Embryonic facial prominence (tissue), 1 donor: ENCODE results near the gene RAD51AP2.
"Not testable (repeated sequence)": the region's sequence is repeated elsewhere in the genome, so short reads cannot be mapped to it uniquely, and the experiment has no call there.

Experiments
- DNase-seq: peaks from one replicate; pipeline ENCODE4 v3.0.0-alpha.2; 2016; ENCODE audit errors: extremely low spot score

Gene RAD51AP2

GRCh38 chr2:17518212-17519154 lies at the start of gene RAD51AP2:
RAD51AP2 (minus strand) TSS chr2:17518440; CDS start chr2:17518415, 25 bp downstream.
- DNase-seq, result peak; percentile 64

- DNase-seq, result not testable (repeated sequence)
Observed at GRCh38 chr2:17565726-17566125, 47.5 kb upstream of the RAD51AP2 start.

DNA sequence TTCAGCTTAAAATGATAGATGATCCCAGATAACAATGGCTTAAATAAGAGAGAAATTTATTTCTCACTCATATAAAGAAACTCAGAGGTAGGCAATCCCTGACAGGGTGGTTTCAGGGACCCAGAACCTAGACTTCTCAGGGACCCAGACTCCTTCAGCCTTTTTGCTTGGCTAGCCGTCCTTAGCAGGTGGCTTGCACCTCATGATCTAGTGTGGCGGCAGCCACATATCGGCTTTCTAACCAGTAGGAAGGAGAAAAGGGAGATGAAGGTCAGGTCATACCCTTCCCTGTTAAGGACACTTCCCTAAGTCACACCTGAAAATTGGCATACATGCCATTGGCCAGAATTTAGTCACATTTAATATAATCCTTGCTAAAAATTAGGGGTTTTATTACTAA lies 40.6 kb upstream of the RAD51AP2 start:
- no peak for DNase-seq

- no peak for DNase-seq
Observed at GRCh38 chr2:17558053-17558452, 39.8 kb upstream of the RAD51AP2 start.

GRCh38 chr2:17557596-17557995 lies 39.4 kb upstream of the RAD51AP2 start:
- no peak for DNase-seq

DNA sequence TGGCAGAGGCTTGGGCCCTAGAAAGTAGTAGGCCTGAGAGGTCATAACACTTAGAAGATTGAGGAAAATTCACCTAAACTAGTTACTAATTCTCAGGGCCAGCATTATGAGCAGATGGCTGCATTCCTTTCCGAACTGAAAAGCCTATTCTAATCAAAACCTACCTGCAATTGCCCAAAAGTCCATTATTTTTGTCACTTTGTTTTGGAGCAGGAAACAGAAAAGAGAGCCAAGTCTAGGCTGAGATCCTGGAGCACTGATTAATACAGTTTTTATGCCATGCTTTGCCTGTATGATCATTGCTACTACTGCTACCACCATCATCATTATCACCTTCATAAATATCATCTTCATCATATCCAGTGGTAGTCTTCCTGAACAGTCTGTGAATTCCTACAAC lies 36.9 kb upstream of the RAD51AP2 start:
- no peak for DNase-seq

- no peak for DNase-seq
Observed at GRCh38 chr2:17550907-17551306, 32.7 kb upstream of the RAD51AP2 start.

- DNase-seq, result no peak
Observed at GRCh38 chr2:17547737-17548136, 29.5 kb upstream of the RAD51AP2 start.

DNA sequence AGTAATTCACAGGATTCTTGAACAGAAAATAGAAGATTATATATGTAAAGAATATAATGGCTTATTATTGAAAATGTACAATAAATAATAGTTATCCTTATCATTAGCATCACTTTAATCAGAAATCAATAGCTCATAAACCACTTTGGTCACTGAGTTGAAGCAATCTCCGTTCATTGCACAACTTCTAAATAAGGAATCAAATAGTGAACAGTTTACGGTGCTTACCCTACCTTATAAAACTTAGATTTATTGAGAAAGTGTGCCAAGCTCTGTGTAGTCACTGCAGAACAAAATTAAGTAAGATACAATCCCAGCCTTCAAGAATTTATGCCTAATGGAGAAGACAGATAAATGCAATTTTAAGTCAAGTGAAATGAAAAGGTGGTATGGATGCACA lies 29.0 kb upstream of the RAD51AP2 start:
- DNase-seq, result no peak

DNA sequence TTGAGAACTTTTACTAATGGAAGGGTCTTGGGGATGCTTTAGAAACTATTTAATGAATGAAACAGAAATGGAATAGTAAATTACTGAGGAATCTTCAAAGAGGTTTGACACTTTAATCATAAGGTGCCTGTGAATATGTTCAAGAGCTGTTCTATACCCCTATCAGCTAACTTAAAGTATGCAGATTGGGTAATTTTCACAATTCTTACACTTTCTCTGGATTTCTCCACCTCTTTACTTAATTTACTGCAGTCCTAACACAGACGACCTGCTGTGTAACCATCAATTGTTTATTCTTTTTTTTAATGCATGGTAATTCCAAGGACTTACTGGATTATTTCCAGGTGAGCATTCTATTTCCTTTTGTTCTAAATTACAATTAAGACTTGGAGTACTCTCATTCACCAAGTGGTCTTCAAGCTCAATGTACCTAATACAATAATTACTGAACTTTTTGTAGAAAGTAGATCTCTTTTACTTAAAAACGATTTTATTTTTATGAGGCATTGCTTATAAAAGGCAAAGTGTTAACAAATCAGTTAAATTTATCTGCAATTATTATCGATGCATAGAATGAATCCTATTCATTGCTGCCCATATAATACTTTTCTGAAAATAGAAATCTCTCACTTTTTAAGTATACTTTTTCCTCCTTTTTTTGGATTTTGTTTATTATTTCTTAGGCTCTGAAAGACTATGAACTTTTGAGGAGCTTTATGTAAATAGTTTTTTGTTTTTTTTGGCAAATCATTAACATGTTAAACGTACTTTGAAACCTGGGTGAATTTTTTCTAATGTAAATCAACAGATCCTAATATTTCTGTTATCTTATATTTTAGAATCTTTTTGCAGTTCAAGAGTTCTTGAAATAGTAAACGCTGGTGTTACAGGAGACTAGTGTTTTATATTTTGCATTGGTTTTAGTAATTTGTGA lies 27.7 kb upstream of the RAD51AP2 start:
- DNase-seq, result no peak

GRCh38 chr2:17544256-17544655 lies 26.0 kb upstream of the RAD51AP2 start:
- no peak for DNase-seq

- no peak for DNase-seq
Observed at GRCh38 chr2:17543848-17544247, 25.6 kb upstream of the RAD51AP2 start.

DNA sequence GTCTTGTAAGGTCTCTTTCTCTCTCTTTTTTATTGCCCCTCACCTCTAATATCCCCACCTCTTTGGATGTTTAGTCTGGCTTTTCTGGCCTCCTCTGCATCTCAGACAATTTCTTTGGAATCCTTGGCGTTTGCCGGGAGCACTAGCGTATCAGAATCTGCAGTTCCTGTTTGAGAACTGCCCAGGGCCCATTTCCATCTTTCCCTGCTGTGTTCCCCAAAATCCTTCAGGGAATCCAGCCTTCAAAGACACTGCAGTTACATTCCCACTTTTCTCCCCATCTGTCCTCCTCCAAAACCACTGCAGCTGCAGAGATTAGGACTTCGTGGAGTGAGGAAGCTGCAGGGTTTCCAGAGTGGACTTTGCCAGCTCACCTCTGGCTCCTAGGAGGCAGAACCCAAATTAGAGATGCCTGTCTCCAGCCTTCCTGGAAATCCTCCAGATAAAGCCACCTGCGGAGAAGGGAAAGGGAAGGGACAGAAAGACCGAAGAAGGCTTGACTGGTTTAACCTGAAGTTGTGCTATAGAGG lies 25.0 kb upstream of the RAD51AP2 start:
- DNase-seq, result no peak

DNA sequence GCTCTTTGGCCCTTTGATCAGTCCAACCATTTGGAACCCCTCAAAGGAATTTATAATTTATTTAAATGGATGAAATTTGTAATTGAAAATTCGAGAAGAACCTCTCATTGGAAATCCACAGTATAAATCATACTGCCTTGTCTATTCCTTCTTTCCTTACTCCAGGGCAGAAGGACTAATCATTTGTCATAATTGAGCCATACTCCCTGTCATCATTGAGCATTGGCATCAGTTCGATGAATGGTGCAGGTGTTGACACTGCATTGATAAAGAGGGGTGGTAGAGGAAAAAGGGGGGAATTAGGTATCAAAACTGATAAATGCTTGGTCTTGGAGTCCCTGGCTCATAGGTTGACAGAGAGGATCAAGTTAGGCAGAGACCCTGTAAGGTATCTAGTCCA lies 24.2 kb upstream of the RAD51AP2 start:
- no peak for DNase-seq

DNA sequence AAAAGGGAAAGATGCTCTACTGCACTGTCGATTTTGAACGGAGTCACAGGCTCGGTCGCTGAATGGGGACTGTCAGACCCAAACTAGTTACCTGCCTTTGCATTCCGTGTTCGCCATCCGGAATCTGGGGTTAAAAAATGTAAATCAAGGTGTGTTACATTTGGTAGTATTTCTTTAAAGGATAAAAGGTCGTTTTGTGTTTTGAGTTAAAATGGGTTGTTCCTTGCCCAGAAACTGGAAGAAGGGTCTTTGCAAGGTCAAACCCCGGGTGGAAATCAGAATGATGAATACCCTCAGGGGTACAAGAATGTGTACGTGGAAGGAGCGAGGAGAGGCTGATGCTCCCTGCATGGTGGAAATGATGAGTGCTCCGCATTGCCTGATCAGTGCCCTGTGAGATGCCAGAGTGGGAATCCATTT lies 23.3 kb upstream of the RAD51AP2 start:
- no peak for DNase-seq

DNA sequence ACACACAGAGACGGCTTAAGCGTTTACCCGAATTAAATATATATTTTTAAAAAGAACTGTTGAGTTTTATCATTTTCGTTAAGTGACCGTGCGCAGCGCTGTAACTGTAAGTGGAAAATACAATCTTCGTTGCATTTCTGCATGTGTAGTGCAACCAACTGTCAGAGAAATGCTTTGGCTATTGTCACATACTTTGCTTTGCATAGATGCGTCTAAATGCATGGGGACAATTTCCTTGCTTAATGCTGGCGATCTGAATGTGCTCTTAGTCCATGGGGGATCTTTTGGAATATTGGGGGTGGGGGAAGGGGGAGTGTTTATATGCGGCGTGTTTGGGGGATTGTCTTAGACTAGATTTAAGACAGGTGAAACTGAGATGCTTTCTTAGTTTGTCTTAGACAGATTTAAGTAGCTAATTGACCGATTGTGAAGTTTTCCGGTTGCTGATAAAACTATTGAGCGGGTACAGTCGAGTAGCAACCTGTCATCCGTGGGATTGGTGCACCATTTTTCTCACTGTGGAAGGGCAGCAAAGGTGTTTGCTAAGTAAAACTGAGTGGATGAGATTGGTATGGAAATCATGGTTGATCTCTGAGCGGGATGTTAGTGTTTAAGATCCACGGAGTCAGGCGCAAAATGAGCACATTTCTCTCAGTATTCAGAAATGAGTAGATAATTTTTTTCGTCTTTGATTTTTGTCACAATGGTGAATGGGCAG lies 22.7 kb upstream of the RAD51AP2 start:
- no peak for DNase-seq

- peak; percentile 94 for DNase-seq
Observed at GRCh38 chr2:17540093-17540812, 22.0 kb upstream of the RAD51AP2 start, which contains the start of gene VSNL1. VSNL1 (plus strand) TSS chr2:17540696; CDS start chr2:17592075, 51,379 bp downstream.

DNA sequence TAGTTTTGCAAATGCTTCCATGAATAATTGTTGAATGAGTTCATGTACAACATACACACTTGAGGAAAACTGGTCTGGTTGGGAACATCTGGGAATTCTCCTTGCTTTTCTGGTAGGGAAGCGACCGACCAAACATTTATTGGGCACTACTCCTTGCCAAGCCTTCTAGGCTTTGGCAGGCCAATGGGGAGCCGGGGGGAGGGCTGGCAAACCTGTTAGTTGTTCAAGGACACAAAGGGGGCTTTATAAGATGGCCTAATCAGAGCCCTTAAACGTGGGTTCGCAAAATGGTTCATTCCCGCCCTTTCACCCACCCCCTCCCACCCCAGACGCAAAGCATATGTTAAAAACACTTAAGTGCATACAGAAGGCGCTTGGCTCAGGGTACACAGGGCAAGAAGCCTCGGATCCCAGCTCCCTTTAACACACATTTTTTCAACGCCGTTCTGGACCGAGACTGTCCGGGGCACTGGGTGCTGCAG lies 21.4 kb upstream of the RAD51AP2 start:
- no peak for DNase-seq

GRCh38 chr2:17538844-17539554 lies 20.8 kb upstream of the RAD51AP2 start:
- peak; percentile 49 for DNase-seq
